HTERT RPE-1 (cell line): ENCODE data around the gene ILKAP.

Experiments
- in situ Hi-C: fragments of 300-500 bp; cut with MboI; formaldehyde crosslinking; loops from 4 replicates; pipeline ENCODE4 v1.14.3; 2020; ENCODE audit warnings: low sequenced_read_pairs

The ILKAP gene

GRCh38 chr2:238203094-238203972, at the start of gene ILKAP:
Gene ILKAP, minus strand, starts transcription at chr2:238203695. Its CDS starts 142 bp downstream, at chr2:238203553.
- in situ Hi-C loops: no loop called here

- in situ Hi-C loops: no loop called here
Measured at GRCh38 chr2:238252766-238253630, 49.5 kb upstream of the ILKAP start.

GRCh38 chr2:238251986-238252385, 48.5 kb upstream of the ILKAP start:
- in situ Hi-C loops: no loop called here

GRCh38 chr2:238251331-238251730, 47.8 kb upstream of the ILKAP start:
- in situ Hi-C loops: no loop called here

- in situ Hi-C loops: no loop called here
Measured at GRCh38 chr2:238250896-238251295, 47.4 kb upstream of the ILKAP start.

- in situ Hi-C loops: no loop called here
Measured at GRCh38 chr2:238247841-238248453, 44.5 kb upstream of the ILKAP start.

- in situ Hi-C loops: no loop called here
Measured at GRCh38 chr2:238247002-238247822, 43.7 kb upstream of the ILKAP start.

- in situ Hi-C loops: no loop called here
Measured at GRCh38 chr2:238244151-238244550, 40.7 kb upstream of the ILKAP start.

- in situ Hi-C loops: no loop called here
Measured at GRCh38 chr2:238243496-238244076, 40.1 kb upstream of the ILKAP start.

- in situ Hi-C loops: no loop called here
Measured at GRCh38 chr2:238242731-238243495, 39.4 kb upstream of the ILKAP start.

- in situ Hi-C loops: no loop called here
Measured at GRCh38 chr2:238241970-238242369, 38.5 kb upstream of the ILKAP start.

- in situ Hi-C loops: no loop called here
Measured at GRCh38 chr2:238240757-238241711, 37.5 kb upstream of the ILKAP start.

- in situ Hi-C loops: no loop called here
Measured at GRCh38 chr2:238239863-238240756, 36.6 kb upstream of the ILKAP start, which contains the start of gene HES6. Gene HES6, minus strand, starts transcription at chr2:238240038. Its CDS starts 133 bp downstream, at chr2:238239905.

GRCh38 chr2:238239543-238239862, 36.0 kb upstream of the ILKAP start:
- in situ Hi-C loops: no loop called here

GRCh38 chr2:238238766-238239542, 35.5 kb upstream of the ILKAP start:
- in situ Hi-C loops: no loop called here

- in situ Hi-C loops: no loop called here
Measured at GRCh38 chr2:238238311-238238765, 34.8 kb upstream of the ILKAP start.
